Activated T-helper 17 cell treated with anti-CD3 and anti-CD28 coated beads, Interleukin-2, amount 50 U/mL, for 72 hours (primary cell): ENCODE data around the gene FIBCD1. TPM values are rescaled to one million over a fixed set of nuclear protein-coding genes. Genes with fewer than 3 reads are reported as not detected.

Experiments used
- total RNA-seq, 2 donors: library from RNA; stranded (reverse); gene quantifications; one replicate each; pipeline ENCODE4 v1.2.3, GENCODE V29; 2022

The FIBCD1 gene
- total RNA-seq, 2 donors from 2014 or later: not detected

Other genes starting within 250 kb of the FIBCD1 start
- 10 to 100 TPM; 66.9 to 89.1 TPM for gene EXOSC2, start 245.5 kb downstream of the FIBCD1 start, total RNA-seq
- gene ABL1, start 104.0 kb downstream of the FIBCD1 start, total RNA-seq: 10 to 100 TPM; 19.5 to 35.9 TPM
- gene QRFP, start 42.4 kb downstream of the FIBCD1 start, total RNA-seq: not detected
- gene LAMC3, start 69.9 kb upstream of the FIBCD1 start, total RNA-seq: under 1 TPM; 0.11 to 0.45 TPM
- 1 to 10 TPM; 1.5 to 1.7 TPM for gene AIF1L, start 157.3 kb upstream of the FIBCD1 start, total RNA-seq
- gene NUP214, start 186.3 kb upstream of the FIBCD1 start, total RNA-seq: 10 to 100 TPM; 63.8 to 71.8 TPM